Thymus (tissue), 2 donors: ENCODE measurements around the gene HSD17B12. TPM values are rescaled to one million over a fixed set of nuclear protein-coding genes. Genes with fewer than 3 reads are reported as not detected.

Source experiments
- polyA plus RNA-seq: library from polyadenylated mRNA; stranded (reverse); fragments of 200-250 nt; gene quantifications from one replicate; pipeline ENCODE4 v1.2.3, GENCODE V29; 2013
- total RNA-seq: library from RNA; stranded (reverse); fragments of 120-200 nt; gene quantifications from one replicate; pipeline ENCODE4 v1.2.4, GENCODE V29; 2013
- donor health status: healthy.

HSD17B12 gene
- total and polyA plus RNA-seq, 2 donors, result 18.8 to 32.1 TPM

Other genes starting within 250 kb of the HSD17B12 start
- 36.0 TPM for gene ALKBH3, start 200.1 kb downstream of the HSD17B12 start, total RNA-seq
- 33.5 TPM for gene ALKBH3, start 200.1 kb downstream of the HSD17B12 start, polyA plus RNA-seq